NCI-H1417 treated with DMSO at 0.1 percent for 48 hours (cell line): ENCODE results near the gene B2M.
"Not testable (repeated sequence)": the region's sequence is repeated elsewhere in the genome, so short reads cannot be mapped to it uniquely, and the experiment has no call there.

Experiments
- DNase-seq: peaks from one replicate; lab custom pipeline; 2025; lab: John Stamatoyannopoulos, UW

Gene B2M

GRCh38 chr15:44698641-44699040, 12.7 kb upstream of the B2M start:
- DNase-seq: no peak

GRCh38 chr15:44700676-44701075, 10.6 kb upstream of the B2M start:
- DNase-seq: not testable (repeated sequence)

GRCh38 chr15:44705986-44706385, 5.3 kb upstream of the B2M start:
- no peak for DNase-seq

DNA sequence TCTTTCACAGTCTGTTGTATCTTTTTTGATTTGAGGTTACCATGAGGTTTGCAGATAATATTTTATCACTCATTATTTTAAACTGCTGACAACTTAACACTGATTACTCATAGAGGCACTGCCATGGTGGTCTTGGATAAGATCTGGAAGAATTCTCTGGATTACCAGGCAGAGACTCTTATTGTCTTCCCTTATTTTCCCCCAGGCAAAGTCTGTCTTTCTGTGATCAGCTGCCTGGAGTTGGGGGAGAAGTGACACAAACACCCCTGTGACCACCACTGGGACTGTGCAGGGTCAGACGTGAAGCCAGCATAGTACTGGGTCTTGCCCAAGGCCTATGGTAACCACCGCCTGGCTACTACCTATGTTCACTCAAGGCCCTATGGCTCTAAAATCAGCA, 4.9 kb upstream of the B2M start:
- DNase-seq: no peak

DNA sequence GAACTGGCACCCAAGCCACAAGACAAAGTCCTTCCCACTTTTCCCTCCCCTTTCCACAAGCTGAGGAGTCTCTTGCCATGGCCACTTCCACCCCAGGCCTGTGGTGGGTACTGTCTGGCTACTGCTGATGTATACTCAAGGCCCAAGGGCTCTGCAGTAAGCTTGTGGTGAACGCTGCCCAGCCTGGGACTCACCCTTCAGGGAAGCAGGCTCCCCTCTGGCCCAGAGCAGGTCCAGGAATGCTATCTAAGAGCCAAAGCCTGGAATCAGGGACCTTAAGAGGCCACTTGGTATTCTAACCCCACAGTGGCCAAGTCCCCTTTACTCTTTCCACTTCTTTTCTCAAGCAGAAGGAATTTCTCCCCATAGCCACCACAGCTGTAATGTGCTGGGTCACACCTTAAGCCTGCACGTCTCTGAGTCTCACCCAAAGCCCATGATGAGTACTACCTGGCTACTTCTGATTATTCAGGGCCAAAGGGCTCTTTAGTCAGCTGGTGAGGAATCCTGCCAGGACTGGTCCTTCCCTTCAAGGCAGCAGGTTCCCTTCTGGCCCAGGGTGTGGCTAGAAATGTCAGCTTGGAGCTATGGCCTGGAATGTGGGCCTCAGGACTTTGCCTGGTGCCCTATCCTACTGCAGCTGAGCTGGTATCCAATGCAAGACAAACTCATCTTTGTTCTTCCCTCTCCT, 4.2 kb upstream of the B2M start:
- no peak for DNase-seq

- no peak for DNase-seq
Measured at GRCh38 chr15:44710236-44711095, 851 bp upstream of the B2M start.

- DNase-seq: no peak
Measured at GRCh38 chr15:44711743-44712345, 527 bp downstream of the B2M start.

- DNase-seq: no peak
Measured at GRCh38 chr15:44712346-44713005, 1.2 kb downstream of the B2M start.

GRCh38 chr15:44713006-44713966, 2.0 kb downstream of the B2M start:
- DNase-seq: no peak

- no peak for DNase-seq
Measured at GRCh38 chr15:44715142-44715796, 4.0 kb downstream of the B2M start.

GRCh38 chr15:44715797-44716334, 4.5 kb downstream of the B2M start:
- DNase-seq: no peak

GRCh38 chr15:44716983-44717602, 5.8 kb downstream of the B2M start:
- DNase-seq: no peak

GRCh38 chr15:44718180-44718926, 7.0 kb downstream of the B2M start:
- DNase-seq: no peak

DNA sequence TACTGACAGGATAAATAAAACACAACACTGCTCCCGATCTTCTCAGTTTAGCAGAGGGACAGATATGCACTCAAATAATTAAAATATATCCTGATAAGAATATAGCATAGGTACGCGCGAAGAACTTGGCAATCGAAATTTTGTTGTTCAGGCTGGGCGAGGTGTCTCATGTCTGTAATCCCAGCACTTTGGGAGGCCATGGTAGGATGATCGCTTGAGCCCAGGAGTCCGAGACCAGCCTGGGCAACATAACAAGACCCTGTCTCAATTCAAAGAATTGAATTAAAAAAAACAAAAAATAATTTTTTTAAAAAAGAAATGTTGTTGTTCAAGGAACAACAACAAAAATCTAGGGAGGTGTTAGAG, 7.6 kb downstream of the B2M start:
- no peak for DNase-seq

- no peak for DNase-seq
Measured at GRCh38 chr15:44719293-44719999, 8.1 kb downstream of the B2M start.

GRCh38 chr15:44720000-44720435, 8.7 kb downstream of the B2M start:
- not testable (repeated sequence) for DNase-seq

DNA sequence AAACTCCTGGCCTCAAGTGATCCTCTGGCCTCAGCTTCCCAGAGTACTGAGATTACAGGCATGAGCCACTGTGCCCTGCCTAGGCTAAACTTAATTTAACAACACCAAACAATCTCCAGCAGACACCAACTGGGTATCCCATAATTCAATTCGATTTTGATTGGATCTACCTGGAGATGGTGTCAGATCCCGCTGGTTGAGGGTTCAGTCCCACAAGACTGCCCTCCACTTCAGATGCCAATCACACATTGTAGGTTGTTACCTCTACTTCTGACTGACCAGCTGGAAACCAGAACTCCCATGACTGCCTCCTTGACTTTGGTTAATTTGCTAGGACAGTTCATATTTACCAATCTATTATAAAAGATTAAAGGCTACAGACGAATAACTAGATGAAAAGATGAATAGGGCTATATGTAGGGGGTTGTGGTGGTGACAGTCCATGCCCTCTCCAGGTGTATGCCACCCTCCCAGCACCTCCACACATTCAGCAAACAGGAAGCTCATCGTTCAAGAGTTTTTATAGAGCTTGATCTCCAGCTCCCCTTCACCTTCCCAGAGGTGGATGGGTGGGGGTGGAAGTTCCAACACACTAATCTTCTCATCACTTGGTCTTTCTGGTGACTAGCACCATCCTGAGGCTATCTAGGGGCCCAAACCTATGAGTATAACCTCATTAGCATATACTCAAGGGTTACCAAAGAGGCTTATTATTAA, 9.3 kb downstream of the B2M start:
- no peak for DNase-seq

- DNase-seq: no peak
Measured at GRCh38 chr15:44722011-44722410, 10.7 kb downstream of the B2M start.
